Stimulated activated CD4-positive, alpha-beta T cell treated with anti-CD3 and anti-CD28 coated beads, Interleukin-4, amount 100 ng/mL, for 4 hours (primary cell): ENCODE results near the gene SMCO3.

Experiments used
- DNase-seq, 2 experiments: peaks; one replicate each; pipeline ENCODE4 v3.0.0-alpha.2; 2020

SMCO3 gene

DNA sequence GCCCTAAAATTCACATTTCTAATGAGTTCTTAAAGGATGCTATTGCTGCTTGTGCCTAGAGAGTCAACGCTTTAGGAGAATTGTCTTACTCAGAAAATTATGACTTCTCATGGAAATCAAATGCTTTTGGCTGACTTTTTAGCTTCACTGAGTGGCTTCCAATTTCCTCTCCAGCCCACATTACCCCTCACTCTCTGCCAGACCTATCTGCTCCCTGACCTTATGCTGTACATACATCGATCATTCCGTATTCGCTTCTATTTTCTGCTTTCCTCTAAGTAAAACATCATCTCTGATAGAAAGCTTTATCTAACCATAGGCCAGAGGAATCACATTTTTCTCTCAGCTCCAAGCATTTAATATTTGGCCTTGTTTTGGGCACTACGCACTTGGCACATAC is 12.5 kb upstream of the SMCO3 start:
- DNase-seq = no peak

DNA sequence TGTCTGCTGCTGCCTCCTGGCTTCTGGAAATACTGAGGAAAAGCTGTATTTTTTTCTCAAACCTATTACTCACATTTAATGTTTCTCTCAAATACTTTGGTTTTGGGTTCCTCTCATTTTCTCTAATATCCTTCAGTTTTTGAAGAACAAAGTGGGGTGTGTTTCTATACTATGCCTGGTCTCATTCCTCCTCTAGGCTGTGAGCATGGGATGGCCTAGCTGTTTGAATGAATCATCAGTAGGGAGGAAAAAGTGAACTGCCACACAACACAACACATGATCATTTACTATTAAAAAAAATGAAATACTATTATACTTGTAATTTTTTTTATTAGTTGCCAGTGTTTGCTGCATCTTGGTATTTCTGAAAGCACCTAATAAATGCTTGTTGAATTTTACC is 11.3 kb upstream of the SMCO3 start:
- DNase-seq = no peak

DNA sequence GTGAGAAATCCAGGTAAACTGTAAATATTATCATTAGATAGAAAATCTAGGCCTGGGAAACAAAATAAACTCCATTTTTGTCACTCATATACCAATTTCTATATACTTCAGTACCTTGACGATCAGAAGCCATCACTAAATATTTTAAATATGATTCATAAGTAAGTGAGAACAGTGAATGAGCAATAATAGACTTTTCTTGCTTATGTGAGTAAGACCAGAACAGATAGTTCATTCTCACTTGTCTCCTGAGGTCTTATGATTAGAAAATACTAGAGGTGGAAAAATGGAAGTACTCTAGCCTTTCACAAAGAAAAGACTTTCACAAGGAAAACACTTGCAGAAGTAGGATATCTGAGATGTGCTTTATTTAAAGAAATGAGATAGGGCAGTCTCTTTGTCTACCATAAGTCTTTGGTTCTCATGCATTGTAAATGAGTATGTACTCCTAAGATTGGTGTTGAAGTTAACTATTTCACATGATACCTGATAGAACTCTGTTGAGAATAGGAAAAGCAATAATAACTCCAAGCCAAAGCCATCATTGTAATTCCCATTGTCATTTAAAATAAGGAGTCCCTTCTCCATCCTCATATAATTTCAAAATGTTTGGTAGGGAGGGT is 10.1 kb upstream of the SMCO3 start:
- no peak for DNase-seq

DNA sequence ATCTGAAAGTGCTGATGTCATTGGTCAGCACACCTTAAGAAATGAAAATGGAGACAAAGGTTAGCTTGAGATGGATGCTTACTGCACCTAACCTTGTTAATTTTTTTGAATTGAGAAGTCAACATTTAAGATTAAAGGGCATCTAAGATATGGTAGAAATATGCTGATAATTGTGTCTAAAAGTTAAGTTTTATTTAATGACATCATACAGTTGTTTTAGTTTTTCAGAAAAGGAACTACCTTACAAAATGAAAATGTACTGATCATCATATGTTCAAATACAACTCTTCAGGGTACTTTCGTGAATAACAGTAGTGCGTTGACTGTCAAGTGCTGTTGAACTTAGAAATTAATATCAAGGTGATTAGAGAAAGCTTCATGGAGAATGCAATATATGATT is 2.5 kb downstream of the SMCO3 start:
- DNase-seq = no peak

DNA sequence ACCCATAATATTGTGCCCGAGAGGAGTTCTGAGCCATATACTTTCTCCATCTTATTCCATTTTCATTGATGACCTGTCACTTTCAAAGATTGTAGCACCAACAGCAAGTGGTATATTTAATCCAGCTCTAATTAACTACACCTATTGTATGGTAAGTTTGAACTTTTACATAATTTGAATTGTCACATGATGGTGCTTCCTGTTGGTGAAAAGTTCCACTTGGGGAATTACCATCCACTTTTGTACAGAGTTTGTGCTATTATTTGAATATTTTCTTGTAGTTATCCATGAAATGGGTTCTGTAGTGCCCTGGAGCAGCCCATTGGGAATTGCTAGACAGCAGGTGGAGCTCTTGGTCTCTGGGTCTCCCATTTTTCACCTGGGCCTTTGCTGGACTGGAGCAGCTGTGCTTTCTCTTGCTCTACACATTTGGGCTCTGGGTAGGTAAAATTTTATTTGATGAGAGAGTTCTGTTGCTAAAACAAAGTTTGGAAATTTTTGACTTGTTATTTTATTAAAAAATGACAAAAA is 3.0 kb downstream of the SMCO3 start:
- no peak for DNase-seq

DNA sequence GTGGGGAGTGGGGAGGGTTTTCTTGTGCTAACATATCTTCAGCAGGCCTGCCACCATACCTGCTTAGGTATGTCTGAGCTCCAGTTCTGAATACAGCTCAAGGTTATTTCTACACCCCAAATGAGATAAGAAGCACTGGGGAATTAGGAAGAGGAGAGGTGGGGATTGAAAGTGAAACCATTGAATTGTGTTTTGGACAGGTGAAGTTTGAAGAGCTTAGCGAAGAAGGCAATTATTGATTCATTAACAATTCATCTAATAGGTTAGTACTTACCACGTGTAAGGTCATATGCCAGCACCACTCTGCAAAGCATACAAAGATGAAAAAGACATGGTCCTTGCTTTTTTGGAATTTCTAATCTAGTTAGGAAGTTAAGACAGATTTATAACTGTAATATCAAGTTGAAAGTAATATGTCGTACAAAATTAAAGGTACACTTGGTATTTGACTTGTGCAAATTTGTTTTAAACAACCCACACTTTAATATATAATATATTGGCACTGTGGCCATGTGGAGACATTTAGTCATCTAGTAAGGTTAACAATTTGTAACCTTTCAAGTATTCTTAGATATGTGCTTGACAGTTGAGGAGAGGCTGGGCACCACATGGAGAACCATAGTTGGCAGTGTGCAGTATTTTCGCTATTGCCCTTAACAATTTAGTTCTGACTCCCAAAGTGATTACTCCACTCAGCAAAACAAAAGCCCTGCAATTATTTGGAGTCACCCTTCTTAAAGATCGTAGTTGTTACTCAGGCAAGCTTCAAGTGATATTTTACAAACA is 3.6 kb downstream of the SMCO3 start:
- DNase-seq = no peak

DNA sequence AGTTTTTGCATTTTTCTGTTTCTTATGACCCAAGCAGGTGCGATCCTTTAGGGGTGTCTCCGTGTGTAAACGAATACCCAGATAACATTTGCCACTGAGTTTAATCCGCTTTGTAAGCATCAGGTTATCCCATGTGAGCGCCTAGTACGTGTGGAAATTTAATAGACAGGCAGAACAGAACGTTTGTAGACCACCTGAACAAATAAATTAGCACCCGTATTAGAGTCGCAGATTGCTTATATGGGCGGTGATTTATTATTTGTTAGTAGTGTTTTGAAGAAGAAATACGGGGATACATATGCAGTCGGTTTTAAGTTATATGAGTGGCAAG is 10.2 kb downstream of the SMCO3 start:
- no peak for DNase-seq

DNA sequence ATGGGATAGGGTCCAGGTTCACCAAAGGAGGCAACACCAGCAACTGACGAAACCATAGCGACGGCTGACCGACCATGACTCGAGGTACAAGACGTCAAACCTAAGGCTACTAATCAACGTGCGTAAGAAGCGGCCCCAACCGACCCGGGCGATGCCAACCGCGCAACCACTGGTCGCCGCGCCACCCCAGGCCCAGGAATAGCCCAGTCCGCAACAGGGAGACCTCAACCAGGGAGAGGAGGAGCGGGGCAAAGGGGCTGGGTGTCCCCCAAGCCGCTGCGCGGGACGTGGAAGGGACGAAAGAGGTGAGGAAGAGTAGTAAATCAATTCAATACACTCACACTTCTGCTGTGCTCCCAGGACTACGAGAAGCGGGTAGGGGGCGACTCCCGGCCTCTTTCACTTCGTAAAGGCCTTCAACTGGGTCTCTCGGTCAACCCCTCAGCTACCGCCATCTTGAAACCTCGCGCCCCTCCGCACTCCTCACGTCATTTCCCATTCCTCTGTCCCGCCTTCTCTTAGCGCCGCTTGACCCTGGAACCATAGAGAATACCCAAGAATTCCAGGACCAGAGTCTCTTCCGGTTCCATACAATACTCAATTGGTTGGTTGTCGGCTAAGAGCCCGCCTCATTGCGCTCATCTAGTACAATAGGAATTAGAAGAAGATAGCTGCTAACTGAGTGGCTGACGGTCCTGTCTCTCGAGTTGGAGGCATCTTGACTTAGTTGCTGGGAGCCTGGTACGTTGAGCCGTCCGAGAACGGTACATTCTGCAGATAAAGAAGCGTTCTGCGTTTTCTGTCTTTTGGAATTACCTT is 10.8 kb downstream of the SMCO3 start, which contains the start of the genes C12orf60 and WBP11:
C12orf60 (plus strand) TSS at position 660 of the 819 bp plus-strand sequence. CDS start 19,266 bp downstream, outside the sequence.
WBP11 (minus strand) TSS at position 468 of the 819 bp plus-strand sequence. CDS start 2,095 bp downstream, outside the sequence.
- peak; percentile 74 to 90 for DNase-seq

DNA sequence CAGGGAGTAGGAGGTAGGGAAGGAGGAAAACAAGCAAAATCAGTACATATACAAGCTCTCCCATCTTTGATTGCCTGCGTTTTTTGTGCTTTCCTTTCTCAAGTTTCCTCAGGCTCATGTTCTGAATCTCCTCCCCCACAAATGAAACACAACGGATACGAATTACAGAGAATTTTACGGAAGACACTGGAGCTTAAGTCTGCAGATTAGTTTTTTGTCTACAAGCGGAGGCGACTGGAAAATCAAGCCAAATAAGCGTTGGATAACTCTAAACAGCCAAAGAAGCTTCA is 11.3 kb downstream of the SMCO3 start:
- DNase-seq = no peak

DNA sequence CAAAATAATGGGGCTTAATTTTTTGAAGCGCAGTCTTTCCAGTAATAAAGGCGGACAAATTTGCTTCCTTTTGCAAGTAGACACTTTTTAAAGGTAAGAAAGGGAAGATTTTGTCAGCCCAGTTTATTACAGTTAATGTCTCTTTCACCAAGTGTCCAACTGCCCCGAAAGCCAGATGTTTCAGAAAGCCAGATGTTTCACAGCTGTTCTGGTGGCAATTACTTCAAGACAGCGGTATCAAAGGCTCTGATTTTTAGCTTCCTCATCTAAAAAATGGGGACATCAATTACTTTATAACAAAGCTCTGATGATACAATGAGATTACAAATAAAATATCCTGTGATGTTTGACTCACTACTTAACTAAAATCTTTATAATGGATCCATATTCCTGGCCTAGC is 11.7 kb downstream of the SMCO3 start:
- DNase-seq = no peak

DNA sequence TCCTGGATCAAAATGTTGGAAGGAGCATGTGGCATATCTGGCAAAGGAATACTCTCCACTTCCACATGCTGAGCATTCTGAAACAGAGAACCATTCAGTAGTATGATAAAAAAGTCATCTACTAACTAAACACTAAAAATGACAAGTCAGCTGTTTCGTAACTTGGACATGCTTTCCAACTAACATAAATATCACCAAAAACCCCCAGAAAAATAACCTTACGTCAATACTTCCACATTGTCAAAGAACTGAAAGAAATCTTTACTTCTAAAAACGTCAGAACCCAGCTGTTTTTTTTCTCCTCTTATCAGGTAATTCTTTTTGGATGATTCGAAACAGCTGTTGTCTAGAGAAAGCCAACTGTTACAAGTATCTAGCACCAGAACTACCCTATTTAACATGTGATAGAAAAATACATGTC is 18.9 kb downstream of the SMCO3 start:
- DNase-seq = no peak

DNA sequence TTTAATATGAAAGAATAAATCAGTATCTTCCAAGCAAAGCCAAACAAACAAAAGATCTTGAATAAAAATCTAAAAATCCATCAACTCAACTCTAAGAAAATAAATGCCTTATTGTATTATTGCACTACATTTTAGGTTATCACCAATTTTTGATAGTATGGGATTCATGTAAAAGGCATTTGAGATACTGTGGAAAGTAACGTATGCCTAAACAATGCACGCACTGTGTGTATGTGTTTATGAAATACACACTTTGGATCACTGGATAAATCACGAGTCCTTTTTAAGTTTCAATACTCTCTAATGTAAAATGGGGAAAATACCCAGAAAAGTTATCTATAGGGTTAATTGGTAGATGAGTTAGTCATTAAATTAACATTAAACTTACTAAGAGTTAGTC is 28.4 kb downstream of the SMCO3 start:
- no peak for DNase-seq

DNA sequence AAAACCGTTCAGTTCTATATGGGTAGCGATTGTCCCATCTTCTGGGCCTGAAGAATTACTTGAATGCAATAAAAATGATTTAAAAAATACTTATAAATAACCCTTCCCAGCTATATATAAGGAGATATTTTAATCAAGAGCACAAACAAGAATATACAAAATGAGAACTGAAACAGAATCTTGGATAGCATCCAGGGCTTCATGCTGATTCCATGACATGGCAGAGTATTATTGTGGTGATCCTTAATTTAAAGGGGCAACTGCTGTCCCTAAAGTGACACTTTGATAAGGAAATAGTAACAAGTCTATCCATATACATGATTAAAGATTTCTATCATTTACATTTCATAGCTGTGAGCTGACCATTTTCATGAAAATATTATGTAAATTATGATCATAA is 29.5 kb downstream of the SMCO3 start:
- DNase-seq = no peak

DNA sequence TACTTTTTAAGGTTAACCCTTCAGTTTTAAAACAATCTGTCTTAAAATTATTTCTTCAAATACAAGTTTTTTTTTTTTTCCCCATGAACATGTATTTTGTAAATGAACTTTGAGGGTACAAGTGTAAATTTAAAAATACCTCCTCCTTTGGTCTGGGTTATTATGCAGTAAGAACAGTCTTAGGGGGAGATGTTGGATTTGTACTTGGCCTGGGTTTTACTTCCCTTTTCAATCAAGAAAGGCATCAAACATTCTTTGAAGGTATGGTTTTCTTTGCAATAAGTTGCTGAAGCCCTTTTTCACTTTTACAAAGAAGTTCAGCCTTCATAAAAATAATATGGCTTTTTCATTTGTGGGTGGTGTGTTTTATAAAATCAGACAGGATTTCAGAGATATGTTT is 31.2 kb downstream of the SMCO3 start:
- no peak for DNase-seq

DNA sequence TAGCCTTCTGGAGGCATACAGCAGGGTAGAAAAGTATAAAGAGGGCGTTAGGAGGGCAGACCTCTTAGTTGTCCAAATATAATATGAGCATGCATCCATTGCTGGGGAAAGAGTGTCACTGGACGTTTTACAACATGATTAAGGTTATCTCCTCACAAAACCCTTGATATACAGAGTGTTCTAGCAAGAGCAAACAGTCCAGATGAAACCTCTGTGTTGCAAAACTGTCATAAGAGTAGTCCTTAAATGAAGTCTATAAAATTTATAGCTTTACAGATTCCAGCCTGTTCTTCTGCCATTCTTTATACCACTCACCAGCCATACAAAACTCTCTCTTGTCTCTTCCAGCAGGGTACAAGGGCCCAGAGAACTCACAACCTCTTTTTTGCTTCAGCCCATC is 32.4 kb downstream of the SMCO3 start:
- no peak for DNase-seq

DNA sequence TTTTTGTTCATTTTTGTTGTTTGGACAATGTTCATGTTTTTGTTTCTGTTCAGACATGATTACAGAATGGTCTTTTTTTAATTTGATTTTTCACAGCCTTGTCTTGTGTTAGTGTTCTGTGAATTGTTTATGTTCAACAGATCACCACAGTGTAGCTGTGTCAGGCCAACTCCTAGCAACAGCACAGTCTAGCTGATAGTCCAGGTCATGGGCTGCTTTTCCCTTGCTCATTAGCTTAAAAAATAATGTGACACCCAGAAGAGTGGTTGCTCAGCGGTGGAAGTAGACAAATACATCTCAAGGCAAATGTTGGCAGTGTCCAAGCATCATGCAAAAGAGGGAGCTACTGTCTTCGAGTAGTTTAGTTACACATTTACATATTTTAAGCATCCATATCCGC is 33.1 kb downstream of the SMCO3 start:
- DNase-seq = no peak

DNA sequence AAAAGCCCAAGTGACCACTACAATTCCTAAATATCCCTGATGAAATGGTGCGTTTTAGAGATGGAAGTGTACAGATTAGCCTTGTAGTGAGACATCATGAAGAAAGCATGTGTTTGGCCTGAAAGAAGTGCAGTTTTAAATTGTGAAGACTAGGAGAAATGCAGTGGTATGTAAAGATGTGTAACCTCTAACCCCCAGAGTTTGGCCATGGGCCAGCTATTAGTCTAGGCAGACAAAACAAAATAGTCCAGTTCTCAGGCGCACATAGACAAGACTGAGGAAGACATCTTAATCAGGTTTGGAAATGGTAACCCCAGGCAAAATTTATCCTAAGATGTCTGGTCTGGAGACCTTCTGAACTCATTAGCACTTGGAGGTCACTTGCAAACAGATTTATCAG is 34.1 kb downstream of the SMCO3 start:
- no peak for DNase-seq

DNA sequence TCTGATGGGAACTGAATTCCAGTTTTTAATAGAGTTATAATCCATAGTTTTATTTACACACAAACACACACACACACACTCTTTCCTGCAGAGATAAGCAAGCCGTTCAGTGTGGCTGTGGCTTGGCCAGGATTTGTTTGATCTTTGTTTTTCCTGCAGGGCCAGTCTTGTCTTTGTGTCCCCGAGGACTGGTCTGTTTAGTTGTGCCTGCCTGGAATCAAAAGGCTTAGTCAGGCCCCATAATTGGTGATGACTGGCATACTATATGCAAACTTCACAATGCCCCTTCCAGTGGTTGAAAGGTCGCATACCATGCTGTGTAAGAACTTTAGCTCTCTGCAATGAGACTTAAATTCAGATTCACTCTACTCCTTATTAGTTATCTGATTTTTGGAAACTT is 36.7 kb downstream of the SMCO3 start:
- DNase-seq = no peak

DNA sequence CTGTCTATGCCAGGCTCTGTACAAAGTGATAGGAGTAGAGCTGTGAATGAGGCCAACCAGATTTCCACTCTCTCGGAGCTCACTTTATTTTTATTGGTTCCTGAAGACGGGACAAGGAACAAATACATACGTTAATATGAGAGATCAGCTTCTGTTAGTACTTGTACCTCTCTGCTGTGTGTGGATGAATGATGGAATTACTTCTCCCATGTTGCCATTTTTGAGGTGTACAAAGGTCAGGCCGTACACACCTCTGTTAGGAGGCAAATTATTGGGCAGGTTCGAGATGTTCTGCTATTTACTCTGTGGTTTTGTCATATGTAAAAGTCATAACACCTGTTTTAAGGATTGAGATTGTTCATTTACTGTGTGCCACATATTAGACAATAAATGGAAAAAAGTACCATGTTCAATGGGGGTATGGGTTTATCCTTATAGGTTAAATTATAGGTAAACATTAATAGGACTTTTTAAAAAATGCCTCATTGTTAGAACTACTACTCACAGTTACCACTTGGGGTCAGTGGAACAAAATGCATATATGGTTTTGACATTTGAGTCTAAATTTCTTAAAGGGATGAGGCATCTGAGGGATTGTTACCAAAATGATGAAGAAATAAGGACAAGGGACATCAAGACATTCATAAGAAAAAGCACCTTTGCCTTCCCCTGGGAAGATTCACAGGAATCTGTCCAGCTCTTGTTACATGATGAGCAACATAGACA is 37.6 kb downstream of the SMCO3 start:
- DNase-seq = no peak

DNA sequence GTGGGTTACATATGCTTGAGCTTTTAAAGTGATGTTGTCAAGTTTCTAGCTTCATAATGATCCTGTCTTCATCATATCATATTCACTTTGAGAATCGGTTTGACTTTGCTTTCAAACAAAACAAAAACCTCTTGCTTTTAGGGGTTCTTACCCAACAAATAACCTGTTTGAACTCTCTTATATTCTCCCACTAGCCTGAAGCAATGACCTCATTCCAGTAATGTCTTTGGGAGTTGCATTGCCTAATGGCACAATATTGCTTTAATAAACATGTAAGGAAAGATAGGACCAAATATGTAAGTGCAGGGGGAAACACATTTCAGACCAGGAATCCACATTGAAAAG is 38.4 kb downstream of the SMCO3 start:
- no peak for DNase-seq

DNA sequence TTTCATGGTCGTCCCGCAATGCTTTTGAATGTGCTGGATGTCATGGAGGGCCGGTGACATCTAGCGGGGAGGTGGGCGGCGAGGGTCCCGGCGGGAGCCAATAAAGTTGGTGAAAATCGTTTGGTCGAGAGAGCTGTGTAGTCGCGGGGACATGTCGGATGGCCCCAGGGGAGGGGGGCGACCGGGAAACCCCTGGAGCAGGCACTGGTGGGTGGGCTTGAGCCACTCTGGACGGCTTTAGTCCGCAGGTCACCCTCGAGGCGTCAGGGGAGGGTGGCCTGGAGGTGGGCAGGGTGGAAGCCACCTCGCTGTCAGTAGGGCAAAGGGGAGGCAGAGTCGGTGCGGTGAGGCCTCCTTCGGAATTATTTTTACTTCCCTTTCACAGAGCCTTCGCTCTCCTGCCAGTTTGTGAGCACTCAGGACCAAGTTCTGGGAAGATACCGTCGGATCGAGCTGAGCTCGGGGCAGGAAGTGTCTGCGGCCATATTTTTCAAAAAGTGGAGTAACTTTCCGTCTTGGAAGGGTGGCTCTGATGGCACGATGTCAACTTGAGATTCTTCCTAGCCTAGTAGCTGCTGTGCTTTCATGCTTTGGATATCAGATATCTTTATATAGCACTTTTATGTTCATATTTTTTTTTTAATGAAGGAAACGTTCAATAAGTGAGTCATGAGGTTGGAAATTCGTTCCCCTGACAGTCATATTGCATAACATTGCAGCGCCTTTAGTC is 38.9 kb downstream of the SMCO3 start:
- peak; percentile 14 to 17 for DNase-seq
